IPS DF 6.9 (cell line): ENCODE measurements around the gene CFLAR.
"Not testable (repeated sequence)": the region's sequence is repeated elsewhere in the genome, so short reads cannot be mapped to it uniquely, and the experiment has no call there.

Experiments used
- DNase-seq: peaks from one replicate; pipeline ENCODE4 v3.0.0-alpha.2; 2013; ENCODE audit warnings: low read depth, low spot score
- H3K27ac ChIP-seq: one replicate; pipeline ENCODE4 v1.5.1; 2013; ENCODE audit warnings: low read length, control low read depth
- H3K27me3 ChIP-seq: 2 replicates; pipeline ENCODE4 v1.6.1; 2013; ENCODE audit warnings: mild to moderate bottlenecking, low read length; ENCODE audit not compliant: control insufficient read depth, insufficient read depth
- H3K36me3 ChIP-seq: 2 replicates; pipeline ENCODE4 v1.6.1; 2013; ENCODE audit warnings: low read length; ENCODE audit not compliant: control insufficient read depth, insufficient read depth
- H3K4me1 ChIP-seq: 2 replicates; pipeline ENCODE4 v1.6.1; 2013; ENCODE audit warnings: low read length; ENCODE audit not compliant: control insufficient read depth, insufficient read depth
- H3K4me3 ChIP-seq: 2 replicates; pipeline ENCODE4 v1.5.1; 2013; ENCODE audit warnings: mild to moderate bottlenecking, low read length
- H3K9me3 ChIP-seq: 2 replicates; pipeline ENCODE4 v1.6.1; 2013; ENCODE audit warnings: low read length, inconsistent platforms; ENCODE audit not compliant: control insufficient read depth, insufficient read depth
- WGBS: extraction: QIAGEN DNeasy Blood & Tissue Kit; methylation state at CpG from one replicate; pipeline ENCODE4 v1.1.7; 2013; ENCODE audit warnings: mixed read lengths, missing lambda C conversion rate; ENCODE audit not compliant: insufficient read length, insufficient coverage; 5-methylcytosine and 5-hydroxymethylcytosine counted together

The CFLAR gene

GRCh38 chr2:201105759-201106158 lies 10.2 kb upstream of the CFLAR start:
- H3K36me3 ChIP-seq, result no peaks in the 10 kb centered on the region
- H3K9me3 ChIP-seq, result no peaks in the 10 kb centered on the region
- H3K27ac ChIP-seq, result no peak overlapping the region
- H3K27me3 ChIP-seq, result no peaks in the 10 kb centered on the region
- H3K4me3 ChIP-seq, result no peak overlapping the region
- WGBS, result no CpG with 5 or more reads among the region's 1 CpG
- no peaks in the 10 kb centered on the region for H3K4me1 ChIP-seq
- DNase-seq, result no peak

GRCh38 chr2:201107624-201108023 lies 8.3 kb upstream of the CFLAR start:
- Histone ChIP-seq H3K4me1 (no peaks in the 10 kb centered on the region), H3K36me3 (no peaks in the 10 kb centered on the region), H3K4me3 (no peak overlapping the region), H3K27me3 (no peaks in the 10 kb centered on the region), H3K9me3 (no peaks in the 10 kb centered on the region), H3K27ac (no peak overlapping the region)
- WGBS, result no CpG with 5 or more reads among the region's 2 CpGs
- DNase-seq, result no peak

GRCh38 chr2:201108341-201108740 lies 7.6 kb upstream of the CFLAR start:
- no peak overlapping the region for H3K4me3 ChIP-seq
- no peaks in the 10 kb centered on the region for H3K36me3 ChIP-seq
- H3K4me1 ChIP-seq, result no peaks in the 10 kb centered on the region
- no peaks in the 10 kb centered on the region for H3K27me3 ChIP-seq
- H3K9me3 ChIP-seq, result no peaks in the 10 kb centered on the region
- no CpG with 5 or more reads among the region's 2 CpGs for WGBS
- no peak overlapping the region for H3K27ac ChIP-seq
- no peak for DNase-seq

GRCh38 chr2:201109186-201109585 lies 6.8 kb upstream of the CFLAR start:
- Histone ChIP-seq H3K27me3 (no peaks in the 10 kb centered on the region), H3K27ac (no peak overlapping the region), H3K9me3 (no peaks in the 10 kb centered on the region), H3K4me3 (no peak overlapping the region), H3K4me1 (no peaks in the 10 kb centered on the region), H3K36me3 (no peaks in the 10 kb centered on the region)
- WGBS, result no CpG with 5 or more reads among the region's 4 CpGs
- no peak for DNase-seq

- Histone ChIP-seq H3K9me3 (no peaks in the 10 kb centered on the region), H3K36me3 (no peaks in the 10 kb centered on the region), H3K27me3 (no peaks in the 10 kb centered on the region), H3K4me3 (no peak overlapping the region), H3K4me1 (no peaks in the 10 kb centered on the region), H3K27ac (no peak overlapping the region)
- DNase-seq, result no peak
These were observed 5.3 kb upstream of the CFLAR start for GRCh38 chr2:201110615-201111014.

GRCh38 chr2:201111096-201111495 lies 4.9 kb upstream of the CFLAR start:
- H3K27me3 ChIP-seq, result no peaks in the 10 kb centered on the region
- H3K4me1 ChIP-seq, result no peaks in the 10 kb centered on the region
- no peak for DNase-seq
- WGBS, result no CpG with 5 or more reads among the region's 3 CpGs
- H3K27ac ChIP-seq, result no peak overlapping the region
- H3K9me3 ChIP-seq, result no peaks in the 10 kb centered on the region
- no peak overlapping the region for H3K4me3 ChIP-seq
- H3K36me3 ChIP-seq, result no peaks in the 10 kb centered on the region

- Histone ChIP-seq H3K27me3 (no peaks in the 10 kb centered on the region), H3K9me3 (no peaks in the 10 kb centered on the region), H3K4me3 (no peak overlapping the region), H3K27ac (no peak overlapping the region), H3K4me1 (peaks cover 3% of the 10 kb centered on the region; the same call in 1 of the 2 replicates), H3K36me3 (no peaks in the 10 kb centered on the region)
- no CpG with 5 or more reads among the region's 4 CpGs for WGBS
- no peak for DNase-seq
These were observed 1.6 kb upstream of the CFLAR start for GRCh38 chr2:201114350-201114749.

- Histone ChIP-seq H3K4me3 (no peak overlapping the region), H3K27me3 (no peaks in the 10 kb centered on the region), H3K9me3 (no peaks in the 10 kb centered on the region), H3K4me1 (peaks cover 3% of the 10 kb centered on the region; the same call in 1 of the 2 replicates), H3K27ac (no peak overlapping the region), H3K36me3 (no peaks in the 10 kb centered on the region)
- DNase-seq, result no peak
These were observed 1.1 kb upstream of the CFLAR start for GRCh38 chr2:201114846-201115245.

GRCh38 chr2:201116959-201117734 lies 1.2 kb downstream of the CFLAR start:
- H3K27ac ChIP-seq, result no peak overlapping the region

GRCh38 chr2:201117735-201118094 lies 1.8 kb downstream of the CFLAR start:
- WGBS, result no CpG with 5 or more reads among the region's 13 CpGs

More at GRCh38 chr2:201116959-201117734, 1.2 kb downstream of the CFLAR start:
- Histone ChIP-seq H3K9me3 (no peaks in the 10 kb centered on the region), H3K27me3 (no peaks in the 10 kb centered on the region), H3K4me3 (peak overlapping the region; percentile 49; the same call in 1 of the 2 replicates), H3K36me3 (no peaks in the 10 kb centered on the region), H3K4me1 (peaks cover 3% of the 10 kb centered on the region; the same call in 1 of the 2 replicates)
- DNase-seq, result no peak
- no CpG with 5 or more reads among the region's 22 CpGs for WGBS

More at GRCh38 chr2:201117735-201118094, 1.8 kb downstream of the CFLAR start:
- H3K27ac ChIP-seq, DNase-seq, H3K4me3 ChIP-seq, H3K4me1 ChIP-seq, H3K27me3 ChIP-seq, H3K9me3 ChIP-seq, H3K36me3 ChIP-seq: not testable (repeated sequence)
